Measurements from ENCODE around the gene SLC15A4.
"Not testable (repeated sequence)": the region's sequence is repeated elsewhere in the genome, so short reads cannot be mapped to it uniquely, and the experiment has no call there.

SLC15A4 gene

DNA sequence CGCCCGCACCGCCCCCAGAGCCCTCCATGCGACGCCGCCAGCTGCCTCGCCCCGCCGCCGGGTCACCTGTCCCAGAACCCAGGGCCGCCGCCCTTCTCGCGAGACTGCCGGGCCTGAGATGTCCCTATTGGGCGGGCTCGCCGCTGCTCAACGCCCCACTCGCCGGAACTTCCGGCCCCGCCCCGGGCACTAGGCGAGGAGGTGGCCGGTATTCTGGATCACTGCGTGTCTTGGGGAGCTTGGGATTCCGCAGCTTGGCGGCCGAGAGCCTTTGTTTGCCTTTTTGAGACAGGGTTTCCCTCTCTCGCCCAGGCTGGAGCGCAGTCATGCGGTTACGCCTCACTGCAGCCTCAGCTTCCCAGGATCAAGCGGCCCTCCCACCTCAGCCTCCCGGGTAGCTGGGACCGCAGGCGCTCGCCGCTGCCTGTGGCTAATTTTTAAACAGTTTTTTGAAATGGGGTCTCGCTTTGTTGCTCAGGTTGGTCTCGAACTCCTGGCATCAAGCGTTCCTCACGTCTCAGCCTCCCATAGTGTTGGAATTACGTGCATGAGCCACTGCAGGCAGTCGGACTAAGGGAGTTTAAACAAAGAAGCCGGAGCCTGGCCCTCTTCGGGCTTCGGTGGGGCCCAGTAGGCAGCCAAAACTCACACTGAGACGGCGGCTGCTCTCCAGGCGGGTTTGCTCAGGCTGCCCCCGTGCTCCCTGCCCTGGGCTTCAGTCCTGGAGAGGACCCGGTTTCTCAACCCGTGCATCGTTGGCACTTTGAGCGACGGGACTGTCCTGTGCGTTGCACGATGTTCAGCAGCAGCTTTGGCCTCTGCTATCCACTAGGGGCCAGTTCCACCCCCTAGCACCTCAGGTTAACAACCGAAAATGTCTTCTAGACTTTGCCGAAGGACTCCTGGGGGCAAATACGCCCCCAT is at the start of gene SLC15A4:
SLC15A4 (minus strand) TSS at position 43 of the 924 bp plus-strand sequence; CDS start at position 28, 15 bp downstream.
- peak; percentile 96 for DNase-seq

DNA sequence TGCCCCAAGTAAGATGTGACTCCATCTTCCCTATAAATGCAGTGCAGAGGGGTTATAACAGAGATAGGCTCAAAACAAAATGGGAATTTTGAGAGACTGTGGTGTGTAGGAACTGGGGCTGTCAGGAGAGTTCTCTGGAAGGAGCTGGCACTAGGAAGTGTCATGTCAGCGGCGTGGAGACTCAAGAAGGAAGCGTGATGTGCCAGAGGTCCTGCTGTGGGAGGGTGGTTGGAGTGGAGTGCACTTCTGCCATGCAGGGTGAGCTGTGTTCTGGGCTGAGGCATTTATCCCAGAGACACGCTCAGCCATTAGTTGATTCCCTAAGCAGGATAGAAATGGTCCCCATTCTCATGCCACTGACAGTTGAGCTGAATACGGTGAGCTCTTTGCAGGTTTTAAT is 48.5 kb upstream of the SLC15A4 start:
- no peak for DNase-seq

DNA sequence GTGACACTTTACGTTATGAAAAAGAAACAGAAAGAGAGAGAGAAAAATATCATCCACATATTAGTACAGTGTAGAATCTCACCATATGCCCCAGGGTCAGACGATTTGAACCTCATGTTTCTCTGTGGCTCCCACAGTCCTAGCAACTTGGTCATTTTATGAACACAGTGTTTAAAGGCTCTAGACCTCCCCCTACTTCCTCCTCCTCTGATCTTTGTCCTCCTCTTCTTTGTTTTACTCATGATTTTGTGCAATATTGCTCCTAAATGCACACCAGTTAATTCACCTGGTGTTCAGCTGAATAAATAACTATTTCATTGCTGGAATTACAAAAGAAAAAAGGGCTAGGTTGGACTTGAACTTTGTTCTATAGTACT is 47.7 kb upstream of the SLC15A4 start:
- no peak for DNase-seq

DNA sequence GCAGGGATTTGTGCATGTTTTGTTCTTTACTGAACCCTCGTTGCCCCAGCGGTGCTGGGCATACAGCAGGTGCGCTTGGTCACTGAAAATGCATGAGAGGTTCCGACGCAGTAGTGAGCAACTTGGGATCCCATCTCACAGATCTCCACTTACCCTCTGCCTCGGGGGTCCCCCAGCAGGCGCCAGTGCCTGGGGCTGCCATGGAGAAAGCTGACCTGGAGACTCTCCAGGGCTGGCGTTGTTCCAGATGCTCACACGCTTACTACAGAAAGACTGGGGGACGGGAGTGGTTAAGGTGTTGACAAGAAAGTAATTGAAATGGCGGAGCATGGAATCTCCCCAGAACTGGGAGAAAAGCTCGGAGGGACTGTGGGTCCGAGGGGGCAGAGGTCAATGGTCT is 43.7 kb upstream of the SLC15A4 start:
- no peak for DNase-seq

DNA sequence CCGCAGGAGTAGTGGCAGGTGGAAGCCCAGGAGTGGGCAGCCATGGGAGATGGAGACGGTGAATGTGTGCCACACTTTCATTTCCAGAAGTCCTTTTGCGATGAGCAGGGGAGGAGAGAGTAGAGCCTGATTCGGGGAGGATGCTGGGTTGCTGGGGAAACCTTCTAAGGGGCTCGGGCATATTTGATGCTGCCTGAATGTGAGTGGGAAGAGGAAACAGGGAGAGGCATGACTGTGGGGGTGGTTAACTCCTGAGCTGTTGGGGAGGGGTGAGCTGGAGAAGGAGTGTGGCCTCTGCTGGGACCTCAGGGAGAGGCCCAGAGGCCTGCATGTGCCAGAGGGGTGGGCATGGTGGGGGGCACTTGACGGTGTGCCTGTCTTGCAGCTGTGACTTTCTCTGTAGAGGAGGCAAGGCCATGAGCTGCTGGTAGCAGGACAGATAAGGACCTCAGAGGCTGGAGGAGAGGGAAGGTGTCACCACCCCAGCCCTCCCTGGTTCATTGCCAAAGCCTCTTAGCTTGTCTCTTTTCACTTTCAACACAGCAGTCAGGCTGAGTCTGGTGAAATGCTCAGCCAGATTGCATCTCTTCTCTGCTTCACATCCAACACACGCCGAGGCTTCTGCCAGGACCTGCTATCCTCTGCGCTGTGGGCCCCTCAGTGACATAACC is 40.9 kb upstream of the SLC15A4 start:
- no peak for DNase-seq

DNA sequence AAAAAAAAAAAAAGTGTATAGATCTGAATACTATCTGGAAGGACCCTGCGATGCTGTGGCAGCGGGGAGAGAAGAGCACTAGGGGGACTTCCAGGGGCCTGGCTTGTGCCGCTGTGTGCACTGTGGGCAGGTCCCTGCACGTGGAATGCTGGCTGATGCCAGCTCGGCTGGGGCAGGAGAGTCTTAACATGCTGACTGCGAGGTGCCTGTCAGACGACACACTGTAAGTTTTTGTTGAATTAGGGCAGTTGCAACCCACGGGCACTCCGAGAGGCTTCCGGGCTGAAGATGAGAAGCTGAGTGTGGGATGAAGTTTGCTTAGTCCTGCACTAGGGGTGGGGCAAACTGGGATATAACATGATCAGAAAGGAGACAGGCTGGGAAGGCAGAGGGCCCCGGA is 40.2 kb upstream of the SLC15A4 start:
- no peak for DNase-seq

DNA sequence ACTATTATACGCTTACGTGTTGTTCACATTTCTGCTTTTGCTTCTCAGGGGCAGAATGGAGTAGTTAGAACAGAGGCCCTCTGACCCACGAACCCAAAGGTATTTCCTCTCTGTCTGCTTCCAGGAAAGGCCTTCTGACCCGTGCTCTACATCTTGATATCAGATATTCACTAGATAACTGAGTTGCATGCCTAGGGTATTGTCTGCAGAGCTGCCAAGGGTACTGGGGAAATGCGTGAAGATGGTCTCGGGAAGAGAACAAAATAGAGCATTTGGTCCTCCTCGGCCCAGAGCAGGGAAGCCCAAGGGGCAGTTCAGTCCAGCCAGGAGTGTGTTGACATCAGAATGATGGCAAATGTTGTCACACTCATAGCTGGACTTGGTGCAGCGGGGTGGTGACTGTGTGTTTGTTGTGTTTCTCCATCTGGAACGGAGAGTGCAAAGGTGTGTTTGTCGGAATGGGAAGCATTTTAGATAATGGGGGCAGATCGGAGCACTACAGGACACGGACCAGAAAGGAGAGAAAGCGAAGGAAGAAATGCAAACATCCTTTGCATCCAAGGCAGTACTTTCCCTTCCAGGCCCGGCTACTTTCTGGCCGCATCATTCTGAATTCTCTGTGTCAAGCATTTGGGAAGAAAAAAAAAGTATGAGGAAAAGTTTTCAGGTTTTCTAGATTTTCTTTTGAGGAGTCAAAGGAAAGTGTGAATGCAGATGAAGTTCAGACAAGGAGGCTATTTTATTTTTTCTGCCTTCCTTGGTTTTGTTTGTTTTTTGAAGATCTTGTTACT is 37.7 kb upstream of the SLC15A4 start:
- no peak for DNase-seq

DNA sequence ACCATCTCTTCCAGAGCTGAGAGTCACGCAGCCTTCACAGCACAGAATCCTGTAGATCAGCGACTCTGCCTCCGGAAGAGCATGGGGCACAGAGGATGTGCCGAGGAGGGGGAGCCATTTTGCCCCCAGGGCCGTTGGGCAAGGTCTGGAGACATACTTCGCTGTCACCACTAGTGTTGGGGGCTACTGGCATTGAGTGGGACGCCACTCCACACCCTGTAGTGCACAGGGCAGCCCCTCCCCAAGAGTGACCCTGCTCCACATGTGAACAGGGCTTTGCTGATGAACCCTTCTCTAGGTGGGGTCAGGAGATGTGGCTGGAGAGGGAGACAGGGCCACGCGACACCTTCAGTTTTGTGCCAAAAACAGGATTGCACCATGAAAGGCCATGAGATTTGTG is 35.6 kb upstream of the SLC15A4 start:
- no peak for DNase-seq

DNA sequence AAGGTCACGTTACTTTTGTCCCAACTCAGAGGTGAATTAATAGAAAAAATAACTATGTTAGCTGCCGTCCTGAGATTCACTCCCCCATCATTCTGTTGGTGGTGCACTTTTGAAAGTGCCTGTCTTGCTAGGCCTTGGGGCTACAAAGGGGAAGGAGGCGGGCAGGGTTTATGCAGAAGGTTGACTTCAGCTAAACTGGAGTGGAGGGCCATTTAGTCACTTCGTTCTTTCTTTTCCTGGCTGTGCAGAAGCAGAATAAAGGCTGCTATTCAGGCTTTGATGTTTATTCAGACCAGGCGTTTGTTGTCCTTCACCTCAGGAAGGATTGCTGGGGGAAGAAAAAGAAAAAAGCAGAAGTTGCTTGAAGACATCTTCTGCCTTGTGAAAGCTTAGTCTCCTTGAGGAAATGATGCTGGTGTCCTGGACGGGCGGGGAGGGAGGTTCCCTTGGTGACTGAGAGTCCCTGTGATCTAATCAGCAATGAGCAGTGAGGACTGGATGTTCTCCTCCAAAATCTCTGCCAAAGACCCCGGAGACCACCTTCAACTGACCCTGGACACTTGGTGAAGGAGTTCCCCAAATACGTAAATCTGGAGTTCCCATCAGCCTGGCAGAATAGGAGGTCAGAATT is 33.5 kb upstream of the SLC15A4 start:
- DNase-seq, result no peak

DNA sequence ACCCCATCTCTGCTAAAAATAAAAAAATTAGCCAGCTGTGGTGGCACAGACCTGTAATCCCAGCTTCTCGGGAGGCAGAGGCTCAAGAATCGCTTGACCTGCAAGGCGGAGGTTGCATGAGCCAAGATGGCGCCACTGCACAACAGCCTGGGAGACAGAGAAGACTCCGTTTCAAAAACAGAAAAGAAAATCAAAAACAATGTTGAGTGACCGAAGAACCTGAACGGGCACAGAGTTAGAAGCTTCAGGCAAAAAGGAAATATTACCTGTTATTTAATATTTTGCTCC is 33.0 kb upstream of the SLC15A4 start:
- DNase-seq, result no peak

DNA sequence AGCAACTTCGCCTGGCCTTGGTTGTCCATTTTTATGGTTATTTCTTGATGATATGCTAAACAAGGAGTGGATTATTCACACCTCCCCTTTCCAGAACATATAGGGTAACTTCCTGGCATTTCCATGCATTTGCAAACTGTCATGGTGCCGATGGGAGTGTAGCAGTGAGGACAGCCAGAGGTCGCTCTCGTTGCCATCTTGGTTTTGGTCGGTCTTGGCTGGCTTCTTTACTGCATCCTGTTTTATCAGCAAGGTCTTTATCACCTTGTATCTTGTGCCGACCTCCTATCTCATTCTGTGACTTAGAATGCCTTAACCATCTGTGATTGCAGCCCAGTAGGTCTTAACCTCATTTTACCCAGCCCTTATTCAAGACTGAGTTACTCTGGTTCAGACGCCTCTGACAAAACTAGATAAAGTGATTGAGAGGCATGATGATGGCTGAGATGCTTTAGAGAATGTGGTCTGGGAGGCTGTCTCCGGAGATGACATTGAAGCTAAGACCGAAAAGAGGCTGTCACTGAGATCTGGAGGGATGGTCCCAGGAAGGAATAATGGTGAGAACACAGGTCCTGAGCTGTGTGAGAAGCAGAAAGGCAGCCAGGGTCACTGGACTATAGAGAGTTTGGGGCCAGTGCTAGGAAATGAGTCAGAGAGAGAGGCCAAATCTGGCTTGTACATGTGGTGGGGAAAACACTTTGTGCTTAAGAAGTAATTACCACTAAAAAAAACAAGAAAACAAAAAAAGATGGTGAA is 32.5 kb upstream of the SLC15A4 start:
- no peak for DNase-seq

DNA sequence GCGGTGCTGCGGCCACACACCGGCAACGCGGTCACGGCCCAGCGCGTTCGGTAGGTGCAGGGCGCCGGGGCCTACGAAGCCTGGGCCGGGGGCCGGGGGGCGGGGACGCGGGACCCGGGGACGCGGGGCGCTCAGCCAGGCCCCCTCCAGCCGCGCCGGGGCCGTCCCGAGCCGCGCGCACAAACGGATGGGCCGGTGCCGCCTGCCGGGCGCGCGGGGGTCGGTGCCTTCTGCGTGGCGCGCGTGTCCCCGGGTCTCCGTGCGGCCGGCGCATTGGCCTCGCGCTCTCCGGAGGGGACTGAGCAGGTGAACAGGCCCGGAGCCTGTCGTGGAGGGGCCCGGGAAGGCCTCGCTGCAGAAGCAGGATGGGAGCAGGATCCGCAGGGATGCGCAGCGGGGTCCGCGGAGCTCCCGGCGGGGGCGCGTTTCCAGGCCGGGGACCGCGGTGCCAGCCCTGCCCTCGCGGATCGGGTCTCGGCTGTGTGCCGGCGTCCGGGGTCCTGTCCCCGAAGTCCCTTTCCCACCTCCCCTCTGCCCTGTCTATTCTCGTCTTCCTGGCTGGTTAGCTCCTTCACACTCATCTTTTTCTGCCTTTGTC is 29.9 kb upstream of the SLC15A4 start:
- no peak for DNase-seq

DNA sequence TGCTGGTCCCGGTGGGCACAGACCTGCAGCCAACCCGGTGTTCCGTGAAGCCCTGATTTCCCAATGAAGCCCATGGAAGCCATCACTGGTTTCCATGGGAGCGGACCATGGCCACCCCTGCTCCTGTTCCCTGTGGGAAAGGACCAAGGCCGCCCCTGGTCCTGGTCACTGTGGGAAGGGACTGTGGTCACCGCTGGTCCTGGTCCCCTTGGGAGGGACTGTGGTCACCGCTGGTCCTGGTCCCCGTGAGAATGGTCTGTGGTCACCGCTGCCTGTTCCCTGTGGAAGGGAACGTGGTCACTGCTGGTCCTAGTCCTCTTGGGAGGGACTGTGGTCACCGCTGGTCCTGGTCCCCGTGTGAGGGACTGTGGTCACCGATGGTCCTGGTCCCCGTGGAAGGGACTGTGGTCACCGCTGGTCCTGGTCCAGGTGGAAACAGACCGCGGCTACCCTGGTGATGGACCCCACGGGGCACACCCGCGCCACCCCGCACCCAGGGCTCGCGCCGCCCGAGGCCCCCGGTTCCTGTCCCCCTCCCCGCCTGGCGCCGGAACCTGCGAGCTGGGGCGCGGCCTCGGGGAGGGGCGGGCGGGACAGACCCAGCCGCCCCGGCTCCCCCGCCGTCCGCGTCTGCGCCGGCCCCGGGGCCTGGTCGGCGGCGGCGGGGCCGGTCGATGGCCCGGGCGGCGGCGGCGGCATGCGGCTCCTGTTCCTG is 29.3 kb upstream of the SLC15A4 start, which contains the start of gene GLT1D1:
GLT1D1 (plus strand) TSS at position 594 of the 715 bp plus-strand sequence; CDS start at position 698, 104 bp downstream.
- DNase-seq, result no peak

DNA sequence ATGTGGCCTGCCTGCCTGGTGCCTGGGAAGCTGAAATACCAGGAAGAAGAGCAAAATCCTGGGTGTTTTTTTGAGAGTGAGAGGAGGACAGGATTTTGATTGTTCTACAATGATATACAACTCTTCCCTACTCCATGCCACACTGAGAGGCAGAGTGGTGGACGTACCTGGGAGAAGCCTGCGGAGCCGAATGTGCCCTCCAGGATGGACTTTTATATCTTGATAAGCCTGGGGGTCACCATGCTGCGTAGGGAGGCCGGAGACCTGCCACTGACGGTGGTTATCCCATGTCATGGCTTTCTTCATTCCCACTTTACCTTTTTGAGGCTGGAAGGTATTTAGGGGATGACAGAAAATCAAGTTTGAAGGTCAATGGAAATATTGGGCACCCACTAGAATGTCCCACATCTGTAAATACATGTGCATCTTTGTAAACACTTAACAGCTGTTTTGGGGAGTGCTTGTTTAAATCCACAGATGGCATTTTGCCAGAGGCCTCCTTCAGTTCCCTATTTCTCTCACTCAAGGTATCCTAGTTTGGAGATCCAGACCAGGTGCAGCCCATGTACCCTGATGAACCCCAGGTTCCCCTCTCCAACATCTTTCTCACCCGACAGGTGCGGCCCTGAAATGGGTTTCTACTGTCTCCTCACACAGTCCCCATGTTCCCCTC is 28.4 kb upstream of the SLC15A4 start:
- DNase-seq, result no peak

DNA sequence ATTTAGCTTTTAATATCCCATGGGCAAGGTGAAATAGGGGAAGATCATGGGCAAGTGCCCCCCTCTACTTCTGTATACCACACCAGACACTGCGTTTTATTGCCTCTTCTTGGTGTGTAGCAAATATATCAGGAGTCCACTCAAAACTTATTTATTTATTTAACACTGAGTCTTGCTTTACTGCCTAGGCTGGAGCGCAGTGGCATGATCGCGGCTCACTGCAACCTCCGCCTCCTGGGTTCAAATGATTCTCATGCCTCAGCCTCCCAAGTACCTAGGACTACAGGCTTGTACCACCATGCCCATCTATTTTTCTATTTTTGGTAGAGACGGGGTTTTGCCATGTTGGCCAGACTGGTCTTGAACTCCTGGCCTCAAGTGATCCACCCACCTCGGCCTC is 27.7 kb upstream of the SLC15A4 start:
- not testable (repeated sequence) for DNase-seq

DNA sequence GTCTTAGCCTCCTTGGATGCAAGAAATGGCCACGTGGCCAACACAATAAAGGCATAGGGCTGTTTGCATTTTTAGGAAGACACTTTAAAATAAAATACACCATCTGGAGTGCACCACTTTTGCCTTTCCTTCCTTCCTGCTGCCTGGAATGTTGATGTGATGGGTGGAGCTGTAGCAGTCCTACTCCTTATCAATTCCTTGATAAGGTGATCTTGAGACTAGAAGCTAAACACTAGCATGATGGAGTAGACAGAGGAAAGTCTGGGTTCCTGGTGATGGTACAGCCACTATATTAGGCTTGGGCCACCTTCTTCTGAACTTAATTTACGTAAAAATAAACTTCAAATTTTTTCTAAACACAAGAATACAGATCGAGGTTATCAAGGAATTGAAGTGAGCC is 26.6 kb upstream of the SLC15A4 start:
- no peak for DNase-seq

DNA sequence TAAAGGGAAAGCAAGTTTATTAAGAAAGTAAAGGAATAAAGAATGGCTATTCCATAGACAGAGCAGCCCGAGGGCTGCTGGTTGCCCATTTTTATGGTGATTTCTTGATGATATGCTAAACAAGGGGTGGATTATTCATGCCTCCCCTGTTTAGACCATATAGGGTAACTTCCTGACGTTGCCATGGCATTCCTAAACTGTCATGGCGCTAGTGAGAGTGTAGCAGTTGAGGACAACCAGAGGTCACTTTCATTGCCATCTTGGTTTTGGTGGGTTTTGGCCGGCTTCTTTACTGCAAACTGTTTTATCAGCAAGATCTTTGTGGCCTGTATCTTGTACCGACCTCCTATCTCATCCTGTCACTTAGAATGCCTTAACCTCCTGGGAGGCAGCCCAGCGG is 26.0 kb upstream of the SLC15A4 start:
- not testable (repeated sequence) for DNase-seq

DNA sequence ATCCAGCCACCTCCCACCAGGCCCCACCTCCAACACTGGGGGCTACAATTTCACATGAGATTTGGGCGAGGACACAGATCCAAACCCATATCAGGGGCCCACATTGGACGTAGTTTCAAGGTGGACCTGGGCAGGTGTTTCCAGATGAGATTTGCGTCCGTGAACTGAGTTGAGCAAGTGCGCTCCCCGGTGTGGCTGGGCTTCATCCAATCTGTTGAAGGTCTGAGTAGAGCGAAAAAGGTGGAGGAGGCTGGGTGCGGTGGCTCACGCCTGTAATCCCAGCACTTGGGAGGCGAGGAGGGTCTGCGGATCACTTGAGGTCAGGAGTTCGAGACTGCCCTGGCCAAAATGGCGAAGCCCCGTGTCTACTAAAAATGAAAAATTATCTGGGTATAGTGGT is 24.6 kb upstream of the SLC15A4 start:
- DNase-seq, result no peak

DNA sequence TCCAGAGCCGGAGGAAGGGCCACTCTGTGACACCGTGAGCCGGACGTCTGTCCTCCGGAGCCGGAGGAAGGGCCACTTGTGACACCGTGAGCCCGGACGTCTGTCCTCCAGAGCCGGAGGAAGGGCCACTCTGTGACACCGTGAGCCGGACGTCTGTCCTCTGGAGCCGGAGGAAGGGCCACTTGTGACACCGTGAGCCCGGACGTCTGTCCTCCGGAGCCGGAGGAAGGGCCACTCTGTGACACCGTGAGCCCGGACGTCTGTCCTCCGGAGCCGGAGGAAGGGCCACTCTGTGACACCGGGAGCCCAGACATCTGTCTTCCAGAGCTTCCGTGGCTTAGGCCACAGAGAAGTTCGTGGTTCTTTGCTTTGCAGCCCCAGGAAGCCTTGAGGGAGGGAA is 22.9 kb upstream of the SLC15A4 start:
- not testable (repeated sequence) for DNase-seq

DNA sequence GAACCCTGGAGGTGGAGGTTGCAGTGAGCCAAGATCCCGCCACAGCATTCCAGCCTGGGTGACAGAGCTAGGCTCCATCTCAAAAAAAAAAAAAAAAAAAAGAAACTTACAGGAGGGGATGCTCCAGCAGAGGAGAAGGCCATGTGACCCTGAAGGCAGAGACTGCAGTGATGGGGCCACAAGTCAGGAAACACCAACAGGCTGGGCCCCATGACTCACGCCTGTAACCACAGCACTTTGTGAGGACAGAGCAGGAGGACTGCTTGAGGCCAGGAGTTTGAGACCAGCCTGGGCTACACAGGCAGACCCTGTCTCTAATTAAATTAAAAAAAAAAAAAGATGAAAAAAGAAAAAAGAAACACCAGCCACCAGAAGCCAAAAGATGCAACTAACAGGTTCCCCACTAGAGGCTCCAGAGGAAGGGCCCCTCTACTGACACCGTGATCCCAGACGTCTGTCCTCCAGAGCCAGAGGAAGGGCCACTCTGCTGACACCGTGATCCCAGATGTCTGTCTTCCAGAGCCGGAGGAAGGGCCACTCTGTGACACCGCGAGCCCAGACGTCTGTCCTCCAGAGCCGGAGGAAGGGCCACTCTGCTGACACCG is 20.4 kb upstream of the SLC15A4 start:
- peak; percentile 41 for DNase-seq
